Measurements from ENCODE around the gene MTMR4.
"Not testable (repeated sequence)": the region's sequence is repeated elsewhere in the genome, so short reads cannot be mapped to it uniquely, and the experiment has no call there.

The MTMR4 gene

GRCh38 chr17:58504826-58505351 is 9.5 kb downstream of the MTMR4 start:
- no peak for TF ChIP-seq CTCF (conservative IDR thresholded peaks at IDR 0.05)
- no peak for TF ChIP-seq ZFX (IDR thresholded peaks at IDR 0.05)
- H3K27ac ChIP-seq, result no peak overlapping the region

DNA sequence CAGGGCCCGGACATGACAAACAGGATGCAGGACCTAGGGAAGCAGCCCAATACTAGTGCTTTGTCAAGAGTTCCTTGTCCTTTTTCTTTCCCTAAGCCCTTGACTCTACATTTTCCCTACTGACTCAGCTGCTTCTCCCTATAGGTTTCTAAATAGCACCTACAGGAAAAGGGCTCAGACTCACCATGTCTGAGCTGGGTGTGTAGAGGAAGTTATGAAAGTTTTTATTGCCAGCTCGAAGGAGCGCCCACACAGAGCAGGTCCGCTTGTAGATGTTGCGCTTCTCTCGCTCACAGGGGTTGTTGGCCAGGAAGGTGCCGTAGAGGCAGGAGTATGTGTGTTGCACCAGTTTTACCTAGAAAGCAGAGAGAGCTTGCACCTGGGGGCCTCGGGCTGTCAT is 10.6 kb downstream of the MTMR4 start:
- TF ChIP-seq CTCF (conservative IDR thresholded peaks at IDR 0.05) (no peak), ZFX (IDR thresholded peaks at IDR 0.05) (no peak)
- no peak overlapping the region for H3K27ac ChIP-seq

- not testable (repeated sequence) for H3K27ac ChIP-seq
Observed at GRCh38 chr17:58503134-58503533, 11.3 kb downstream of the MTMR4 start.

DNA sequence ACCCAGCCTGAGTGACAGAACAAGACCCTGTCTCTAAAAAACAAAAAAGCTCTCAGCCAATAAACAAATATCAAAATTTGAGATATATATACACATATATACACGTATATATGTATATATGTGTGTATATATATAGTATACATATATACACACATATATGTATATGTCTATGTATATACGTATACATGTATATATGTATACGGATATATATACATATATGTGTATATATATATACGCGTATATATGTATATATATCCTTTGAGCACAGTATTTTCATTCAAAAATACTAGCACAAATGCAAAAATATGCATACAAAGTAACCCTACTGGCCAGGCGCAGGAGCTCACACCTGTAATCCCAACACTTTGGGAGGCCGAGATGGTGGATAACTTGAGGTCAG is 13.0 kb downstream of the MTMR4 start:
- no peak for TF ChIP-seq CTCF (conservative IDR thresholded peaks at IDR 0.05)
- no peak for TF ChIP-seq ZFX (IDR thresholded peaks at IDR 0.05)
- no peak overlapping the region for H3K27ac ChIP-seq

DNA sequence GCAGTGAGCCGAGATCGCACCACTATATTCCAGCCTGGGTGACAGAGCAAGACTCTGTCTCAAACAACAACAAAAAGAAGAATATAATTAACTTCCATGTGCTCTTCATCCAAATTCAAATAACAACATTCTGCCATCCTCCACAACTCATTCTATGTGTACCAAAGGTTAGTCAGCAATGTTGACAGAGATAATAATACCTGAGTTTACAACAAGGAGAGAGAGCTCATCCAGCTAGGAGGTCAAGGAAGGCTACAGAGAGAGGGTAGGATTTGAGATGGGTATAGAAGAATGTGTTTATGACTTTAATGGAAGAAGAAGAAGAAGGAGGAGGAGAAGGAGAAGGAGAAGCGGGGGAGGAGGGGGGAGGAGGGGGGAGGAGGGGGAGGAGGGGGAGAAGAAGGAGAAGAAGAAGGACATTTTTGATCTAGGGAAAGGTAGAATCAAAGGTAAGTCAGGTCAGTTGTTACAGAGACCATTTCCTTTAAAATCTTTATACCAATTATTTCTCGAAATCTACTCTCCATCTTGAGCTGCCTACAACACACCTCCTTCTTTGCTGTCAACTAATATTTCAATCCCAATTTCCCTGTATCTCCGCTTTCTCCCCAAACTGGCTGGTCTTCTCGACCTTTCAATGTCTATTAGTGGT is 16.1 kb downstream of the MTMR4 start:
- TF ChIP-seq CTCF (conservative IDR thresholded peaks at IDR 0.05), result no peak
- TF ChIP-seq ZFX (IDR thresholded peaks at IDR 0.05), result no peak
- H3K27ac ChIP-seq, result no peak overlapping the region

DNA sequence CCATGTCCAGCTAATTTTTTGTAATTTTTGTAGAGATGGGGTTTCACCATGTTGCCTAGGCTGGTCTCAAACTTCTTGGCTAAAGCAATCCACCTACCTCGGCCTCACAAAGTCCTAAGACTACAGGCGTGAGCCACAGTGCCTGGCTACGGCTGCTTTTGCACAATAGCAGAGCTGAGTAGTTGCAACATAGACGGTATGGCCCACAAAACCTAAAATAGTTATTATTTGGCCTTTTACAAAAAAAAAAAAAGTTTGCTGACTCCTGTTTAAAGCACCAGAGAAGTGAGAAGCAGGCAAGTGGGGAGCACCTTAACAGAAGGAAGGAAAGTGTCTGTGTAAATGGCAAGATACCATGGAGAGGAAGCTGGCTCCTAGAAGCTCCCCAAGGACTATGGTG is 20.9 kb downstream of the MTMR4 start:
- TF ChIP-seq CTCF (conservative IDR thresholded peaks at IDR 0.05) (no peak), ZFX (IDR thresholded peaks at IDR 0.05) (no peak)
- no peak overlapping the region for H3K27ac ChIP-seq

DNA sequence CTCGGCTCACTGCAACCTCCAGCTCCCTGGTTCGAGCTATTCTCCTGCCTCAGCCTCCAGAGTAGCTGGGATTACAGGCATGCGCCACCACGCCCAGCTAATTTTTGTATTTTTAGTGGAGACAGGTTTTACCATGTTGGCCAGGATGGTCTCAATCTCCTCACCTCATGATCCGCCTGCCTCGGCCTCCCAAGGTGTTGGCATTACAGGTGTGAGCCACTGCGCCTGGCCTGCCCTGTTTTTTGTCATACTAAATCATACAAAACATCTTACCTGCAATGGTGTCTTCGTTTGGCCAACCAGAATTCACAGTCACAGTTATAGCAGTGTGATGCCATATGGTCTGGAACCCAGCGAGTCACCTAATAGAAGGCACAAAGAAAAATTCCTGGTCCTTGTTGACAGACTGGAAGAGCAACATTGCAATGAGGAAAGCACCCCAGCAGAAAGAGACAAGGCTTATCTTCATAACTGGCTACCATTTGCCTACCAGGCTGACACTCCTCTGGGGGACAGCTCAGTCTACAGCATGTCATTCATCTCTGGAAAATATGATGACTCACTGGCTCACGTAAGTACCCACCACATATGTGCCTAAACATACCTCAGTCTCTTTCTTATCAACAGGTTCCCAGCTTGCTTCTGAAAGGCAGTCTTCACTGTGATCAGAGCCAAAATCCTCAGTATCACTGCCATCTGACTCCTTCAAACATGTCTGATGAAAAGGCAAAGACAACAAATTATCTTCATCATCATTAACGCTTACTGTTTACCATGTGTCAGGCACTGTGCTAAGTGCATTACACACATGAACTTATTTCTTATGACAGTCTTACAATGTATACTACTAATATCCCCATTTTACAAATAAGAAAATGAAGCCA is 22.0 kb downstream of the MTMR4 start:
- no peak overlapping the region for H3K27ac ChIP-seq
- TF ChIP-seq ZFX (IDR thresholded peaks at IDR 0.05), result no peak
- TF ChIP-seq CTCF (conservative IDR thresholded peaks at IDR 0.05), result no peak

Data from C4-2B (cell line).